Mesenchymal stem cell (in vitro differentiated cells and primary cell): Measurements from ENCODE around the gene P3H2.

Experiments used
- DNase-seq: peaks from one replicate; pipeline ENCODE4 v3.0.0-alpha.2; 2013
- H2AFZ ChIP-seq: one replicate; pipeline ENCODE4 v1.6.1; 2013; ENCODE audit warnings: low read depth, mild to moderate bottlenecking, control low read depth, inconsistent platforms, low read length, moderate library complexity
- H2AK5ac ChIP-seq: 2 replicates; pipeline ENCODE4 v1.6.1; 2013; ENCODE audit warnings: low read length, moderate library complexity, mild to moderate bottlenecking, inconsistent platforms; ENCODE audit not compliant: severe bottlenecking
- H2BK120ac ChIP-seq: one replicate; pipeline ENCODE4 v1.6.1; 2013; ENCODE audit warnings: low read depth, mild to moderate bottlenecking, inconsistent platforms, low read length, moderate library complexity
- H2BK12ac ChIP-seq, 2 experiments: one replicate each; pipeline ENCODE4 v1.6.1; 2013; ENCODE audit warnings: inconsistent platforms in 2 of 2, low read length in 2 of 2, mild to moderate bottlenecking in 2 of 2, moderate library complexity in 2 of 2, control low read depth in 1 of 2
- H2BK15ac ChIP-seq: one replicate; pipeline ENCODE4 v1.6.1; 2013; ENCODE audit warnings: mild to moderate bottlenecking, low read depth, inconsistent platforms; ENCODE audit not compliant: poor library complexity, severe bottlenecking
- H2BK5ac ChIP-seq: 2 replicates; pipeline ENCODE4 v1.6.1; 2013; ENCODE audit warnings: low read depth, mild to moderate bottlenecking, low read length, control low read depth, inconsistent platforms; ENCODE audit not compliant: poor library complexity, severe bottlenecking
- H3K14ac ChIP-seq, 2 experiments: one replicate each; pipeline ENCODE4 v1.6.1; 2013; ENCODE audit warnings: inconsistent platforms in 2 of 2, low read length in 2 of 2, control low read depth in 1 of 2, mild to moderate bottlenecking in 1 of 2, moderate library complexity in 1 of 2
- H3K18ac ChIP-seq, 2 experiments: one replicate each; pipeline ENCODE4 v1.6.1; 2013; ENCODE audit warnings: inconsistent platforms in 2 of 2, low read length in 2 of 2, control low read depth in 1 of 2, low read depth in 1 of 2, mild to moderate bottlenecking in 1 of 2
- H3K23ac ChIP-seq, 2 experiments: one replicate each; pipeline ENCODE4 v1.6.1; 2013; ENCODE audit warnings: inconsistent platforms in 2 of 2, low read length in 2 of 2, mild to moderate bottlenecking in 2 of 2, moderate library complexity in 2 of 2, control low read depth in 1 of 2
- H3K27ac ChIP-seq: 2 replicates; pipeline ENCODE4 v1.5.1; 2013; ENCODE audit warnings: mild to moderate bottlenecking, moderate library complexity, low read length, control low read depth, inconsistent platforms; ENCODE audit not compliant: poor library complexity, severe bottlenecking
- H3K27me3 ChIP-seq, 2 experiments: 2 replicates each; pipeline versions ENCODE4 v1.6.1 to v1.7.0; 2013; ENCODE audit warnings: low read length in 2 of 2, mild to moderate bottlenecking in 2 of 2, moderate library complexity in 2 of 2, control low read depth in 1 of 2, inconsistent platforms in 1 of 2; ENCODE audit not compliant: control insufficient read depth in 1 of 2, insufficient read depth in 1 of 2
- H3K36me3 ChIP-seq, 2 experiments: 2 replicates each; pipeline versions ENCODE4 v1.6.1 to v1.7.0; 2013; ENCODE audit warnings: low read length in 2 of 2, control low read depth in 1 of 2, inconsistent platforms in 1 of 2, low read depth in 1 of 2, mild to moderate bottlenecking in 1 of 2; ENCODE audit not compliant: insufficient read depth in 2 of 2, control insufficient read depth in 1 of 2
- H3K4ac ChIP-seq, 2 experiments: one replicate each; pipeline ENCODE4 v1.6.1; 2013; ENCODE audit warnings: inconsistent platforms in 2 of 2, low read length in 2 of 2, mild to moderate bottlenecking in 2 of 2, moderate library complexity in 2 of 2, control low read depth in 1 of 2, low read depth in 1 of 2
- H3K4me1 ChIP-seq: 2 replicates; pipeline ENCODE4 v1.6.1; 2013; ENCODE audit warnings: low read depth, low read length, control low read depth; ENCODE audit not compliant: control insufficient read depth, insufficient read depth
- H3K4me2 ChIP-seq: 2 replicates; pipeline ENCODE4 v1.6.1; 2013; ENCODE audit warnings: low read length, mild to moderate bottlenecking, inconsistent platforms; ENCODE audit not compliant: poor library complexity, severe bottlenecking
- H3K4me3 ChIP-seq, 2 experiments: 2 replicates each; pipeline versions ENCODE4 v1.5.1 to v1.7.0; 2013; ENCODE audit warnings: low read length in 2 of 2, mild to moderate bottlenecking in 2 of 2, control low read depth in 1 of 2, low read depth in 1 of 2; ENCODE audit not compliant: insufficient read depth in 1 of 2
- H3K79me1 ChIP-seq: replicated peaks from 2 replicates; pipeline ENCODE4 v1.6.1; 2013; ENCODE audit warnings: mild to moderate bottlenecking, control low read depth, low read length, inconsistent platforms; ENCODE audit not compliant: poor library complexity, severe bottlenecking
- H3K9ac ChIP-seq: 2 replicates; pipeline ENCODE4 v1.7.0; 2013; ENCODE audit warnings: mild to moderate bottlenecking, low read length, moderate library complexity
- H3K9me3 ChIP-seq: 2 replicates; pipeline ENCODE4 v1.7.0; 2013; ENCODE audit warnings: mild to moderate bottlenecking, low read length; ENCODE audit not compliant: control insufficient read depth
- H4K8ac ChIP-seq: one replicate; pipeline ENCODE4 v1.6.1; 2013; ENCODE audit warnings: inconsistent platforms, mild to moderate bottlenecking, low read length, moderate library complexity
- H4K91ac ChIP-seq: one replicate; pipeline ENCODE4 v1.6.1; 2013; ENCODE audit warnings: mild to moderate bottlenecking, low read length, inconsistent platforms
- WGBS: methylation state at CpG from one replicate; pipeline ENCODE4 v1.1.7; 2013; ENCODE audit warnings: mixed read lengths; 5-methylcytosine and 5-hydroxymethylcytosine counted together

The P3H2 gene

DNA sequence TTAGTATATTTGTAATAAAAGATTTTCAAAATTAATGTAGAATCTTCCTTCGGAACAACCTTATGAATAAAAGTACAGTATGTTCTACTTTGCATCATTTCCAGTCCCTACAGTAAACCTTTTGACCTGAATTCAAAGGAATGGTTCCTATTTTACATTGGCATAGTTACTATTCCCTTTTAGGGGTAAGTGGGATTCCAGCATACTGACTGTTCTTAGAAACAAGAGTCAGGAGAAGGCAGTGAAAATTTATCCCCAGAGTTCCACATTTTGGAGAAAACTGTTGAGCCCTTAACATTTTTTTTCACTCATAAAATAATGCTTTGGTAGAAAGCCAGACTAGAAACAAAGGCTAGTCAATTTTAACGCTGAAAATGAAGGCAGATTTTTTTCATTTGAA lies 78.1 kb downstream of the P3H2 start:
- Histone ChIP-seq H3K14ac (no peak overlapping the region), H4K8ac (no peak overlapping the region), H2BK15ac (no peak overlapping the region), H3K9ac (no peak overlapping the region), H4K91ac (no peak overlapping the region), H3K9me3 (no peaks in the 10 kb centered on the region), H2BK12ac (no peak overlapping the region), H3K36me3 (no peaks in the 10 kb centered on the region), H3K23ac (no peak overlapping the region), H3K79me1 (no peaks in the 10 kb centered on the region), H3K27ac (no peak overlapping the region), H2BK120ac (no peak overlapping the region), H3K4ac (no peak overlapping the region), H2AFZ (no peak overlapping the region), H3K18ac (no peak overlapping the region), H3K4me2 (no peak overlapping the region), H2BK5ac (no peak overlapping the region), H3K27me3 (no peaks in the 10 kb centered on the region), H2AK5ac (no peak overlapping the region), H3K4me3 (no peak overlapping the region), H3K4me1 (peaks cover 2% of the 10 kb centered on the region)
- no CpG with 5 or more reads among the region's 2 CpGs for whole genome bisulfite sequencing
- DNase-seq, result no peak

DNA sequence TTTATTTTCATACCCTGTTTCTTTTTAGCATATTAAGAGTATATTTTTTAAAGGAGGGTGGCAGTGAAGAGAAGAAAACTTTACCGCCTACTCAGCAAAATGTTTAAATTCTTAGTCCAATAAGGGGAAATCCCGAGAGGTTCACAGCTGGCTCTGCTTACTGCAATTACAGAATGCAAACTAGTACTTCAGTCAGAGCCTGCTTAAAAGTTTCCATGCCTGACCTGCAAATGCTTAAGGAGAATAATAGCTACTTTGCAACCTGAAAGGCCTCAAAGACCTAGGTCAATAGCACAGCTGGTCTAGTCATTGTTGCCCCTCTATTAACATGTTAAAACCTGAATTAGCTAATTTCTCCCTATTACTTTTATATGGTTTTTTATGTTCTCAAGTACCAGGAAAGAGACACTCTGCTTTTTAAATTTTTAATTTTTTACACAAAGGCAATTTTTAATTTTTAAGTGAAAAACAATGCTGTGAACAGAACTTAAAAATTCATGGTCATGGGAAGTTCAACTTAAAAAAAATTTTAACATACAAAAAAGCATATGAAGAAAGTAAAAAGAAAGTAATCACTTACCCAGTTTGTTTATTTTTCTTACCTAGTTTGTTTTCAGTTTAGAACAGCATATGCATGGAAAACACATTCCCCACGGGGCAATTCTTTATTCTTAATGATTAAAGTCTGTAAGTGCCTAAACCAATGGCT lies 79.2 kb downstream of the P3H2 start:
- Histone ChIP-seq H3K9ac (no peak overlapping the region), H3K4me3 (no peak overlapping the region), H2AFZ (no peak overlapping the region), H3K14ac (no peak overlapping the region), H3K4me1 (peaks cover 3% of the 10 kb centered on the region), H2AK5ac (no peak overlapping the region), H3K36me3 (no peaks in the 10 kb centered on the region), H2BK15ac (no peak overlapping the region), H3K27ac (peak overlapping the region; percentile 69), H3K79me1 (no peaks in the 10 kb centered on the region), H3K4me2 (no peak overlapping the region), H2BK5ac (no peak overlapping the region), H2BK12ac (no peak overlapping the region), H3K4ac (no peak overlapping the region), H4K91ac (no peak overlapping the region), H4K8ac (no peak overlapping the region), H2BK120ac (peak overlapping the region; percentile 34), H3K18ac (no peak overlapping the region), H3K9me3 (no peaks in the 10 kb centered on the region), H3K27me3 (no peaks in the 10 kb centered on the region), H3K23ac (no peak overlapping the region)
- peak; percentile 70 for DNase-seq
- 32% methylated on average over 3 of the region's 3 CpGs for WGBS

DNA sequence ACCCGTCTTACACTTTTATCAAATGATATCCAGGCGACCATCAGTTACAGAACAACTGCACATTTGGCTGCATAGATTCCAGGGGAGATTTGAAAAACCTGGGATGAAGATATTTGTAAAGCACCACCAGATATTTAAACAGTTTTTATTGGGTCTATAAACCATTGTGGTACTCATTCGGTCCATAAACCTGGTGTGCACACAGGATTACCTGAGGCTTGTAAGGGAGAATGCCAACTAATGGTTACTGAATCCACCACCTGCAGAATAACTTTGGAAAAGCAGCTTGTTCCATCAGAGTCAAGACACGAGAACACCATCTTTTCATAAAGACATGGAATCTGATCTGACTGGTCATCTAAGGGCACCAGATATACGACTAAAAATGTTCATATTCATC lies 80.6 kb downstream of the P3H2 start:
- H3K4me2 ChIP-seq, result no peak overlapping the region
- peaks cover 3% of the 10 kb centered on the region for H3K4me1 ChIP-seq
- no peak overlapping the region for H3K18ac ChIP-seq
- H3K9ac ChIP-seq, result no peak overlapping the region
- H2BK15ac ChIP-seq, result no peak overlapping the region
- no peak overlapping the region for H2AK5ac ChIP-seq
- H2AFZ ChIP-seq, result no peak overlapping the region
- H3K4ac ChIP-seq, result no peak overlapping the region
- no peak overlapping the region for H4K8ac ChIP-seq
- H3K36me3 ChIP-seq, result no peaks in the 10 kb centered on the region
- H2BK12ac ChIP-seq, result no peak overlapping the region
- H2BK5ac ChIP-seq, result no peak overlapping the region
- no peak overlapping the region for H3K27ac ChIP-seq
- WGBS, result 72% methylated on average over 4 of the region's 5 CpGs
- no peaks in the 10 kb centered on the region for H3K9me3 ChIP-seq
- no peak for DNase-seq
- H3K27me3 ChIP-seq, result no peaks in the 10 kb centered on the region
- H4K91ac ChIP-seq, result no peak overlapping the region
- no peak overlapping the region for H3K23ac ChIP-seq
- no peak overlapping the region for H3K14ac ChIP-seq
- no peak overlapping the region for H3K4me3 ChIP-seq
- H2BK120ac ChIP-seq, result no peak overlapping the region
- H3K79me1 ChIP-seq, result peaks cover 3% of the 10 kb centered on the region

DNA sequence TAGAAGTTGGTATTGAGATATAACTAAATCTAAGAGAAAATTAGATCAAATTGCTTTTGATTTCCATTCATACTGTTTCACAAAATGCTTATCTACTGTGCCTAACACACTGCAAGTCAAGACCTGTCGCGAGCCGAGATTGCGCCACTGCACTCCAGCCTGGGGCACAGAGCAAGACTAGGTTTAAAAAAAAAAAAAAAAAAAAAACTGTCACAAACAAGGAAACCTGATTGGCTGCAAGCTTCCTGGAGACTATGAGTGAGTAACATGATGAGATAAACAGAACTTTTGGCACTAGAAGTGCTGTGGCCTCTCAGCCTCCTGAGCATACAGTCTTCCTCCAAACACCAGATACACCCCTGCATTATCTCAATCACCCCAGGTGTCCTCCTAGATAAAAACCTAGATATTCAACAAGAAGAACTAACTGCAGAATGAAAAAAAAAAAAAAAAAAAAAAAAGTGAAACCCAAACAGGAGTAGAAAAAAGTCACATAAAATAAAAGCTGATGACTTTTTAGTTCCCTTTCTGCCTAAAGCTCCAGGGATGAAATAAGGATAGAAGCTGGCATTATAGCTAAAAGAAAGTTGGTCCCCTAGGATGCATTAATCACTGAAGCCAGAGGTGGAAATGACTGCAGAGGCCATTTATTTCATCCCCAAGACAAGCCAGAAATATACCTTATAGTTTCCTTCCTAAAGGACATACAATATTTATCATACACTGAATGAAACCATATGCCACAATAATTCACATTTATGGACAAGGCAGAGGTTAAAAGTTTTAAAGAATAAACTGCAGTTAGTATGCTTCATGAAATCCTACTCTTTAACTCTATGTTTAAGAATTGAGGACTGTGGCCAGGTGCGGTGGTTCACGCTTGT lies 82.4 kb downstream of the P3H2 start:
- Histone ChIP-seq H2BK5ac (no peak overlapping the region), H3K79me1 (peaks cover 5% of the 10 kb centered on the region), H2BK120ac (no peak overlapping the region), H2AFZ (no peak overlapping the region), H4K91ac (no peak overlapping the region), H2AK5ac (no peak overlapping the region), H3K9ac (no peak overlapping the region), H3K36me3 (no peaks in the 10 kb centered on the region), H3K18ac (no peak overlapping the region), H3K27ac (no peak overlapping the region), H2BK15ac (no peak overlapping the region), H3K23ac (no peak overlapping the region), H3K4me1 (peaks cover 3% of the 10 kb centered on the region), H3K4ac (no peak overlapping the region), H3K9me3 (no peaks in the 10 kb centered on the region), H3K14ac (no peak overlapping the region), H4K8ac (no peak overlapping the region), H3K4me3 (no peak overlapping the region), H3K27me3 (no peaks in the 10 kb centered on the region), H3K4me2 (no peak overlapping the region), H2BK12ac (no peak overlapping the region)
- peak; percentile 93 for DNase-seq
- WGBS, result 45% methylated on average over 5 of the region's 6 CpGs
